WERI-Rb-1 (cell line): ENCODE results near the gene ERBB2.

Experiments used
- DNase-seq: peaks from one replicate; pipeline ENCODE4 v3.0.0-alpha.2; 2020
- H3K27ac ChIP-seq: fragments of 250-450 bp; sonication (Bioruptor Pico); 2 replicates; pipeline ENCODE4 v1.5.1; 2020; ENCODE audit warnings: mild to moderate bottlenecking, moderate library complexity
- H3K27me3 ChIP-seq: fragments of 250-450 bp; sonication (Bioruptor Pico); 2 replicates; pipeline ENCODE4 v1.5.1; 2021; ENCODE audit warnings: mild to moderate bottlenecking, low read depth, moderate library complexity; ENCODE audit not compliant: insufficient read depth, severe bottlenecking
- H3K36me3 ChIP-seq: fragments of 250-450 bp; sonication (Bioruptor Pico); 2 replicates; pipeline ENCODE4 v1.5.1; 2020; ENCODE audit warnings: mild to moderate bottlenecking, moderate library complexity
- H3K4me3 ChIP-seq: 2 replicates; pipeline ENCODE4 v1.5.1; 2011; ENCODE audit warnings: low read depth, mild to moderate bottlenecking, control low read depth, low read length
- H3K9me3 ChIP-seq: fragments of 250-450 bp; sonication (Bioruptor Pico); 2 replicates; pipeline ENCODE4 v1.5.1; 2021; ENCODE audit warnings: mild to moderate bottlenecking, moderate library complexity; ENCODE audit not compliant: severe bottlenecking
- CTCF ChIP-seq: IDR thresholded peaks from 2 replicates; pipeline ENCODE4 v1.5.1; 2011; ENCODE audit warnings: low read depth, mild to moderate bottlenecking, control low read depth, inconsistent platforms, low read length

ERBB2 gene

GRCh38 chr17:39667262-39667944, 32.5 kb upstream of the ERBB2 start:
- Histone ChIP-seq H3K4me3 (peak overlapping the region; percentile 39), H3K9me3 (no peaks in the 10 kb centered on the region), H3K27ac (peak overlapping the region; percentile 71), H3K27me3 (no peaks in the 10 kb centered on the region), H3K36me3 (peaks cover 7% of the 10 kb centered on the region)
- peak; percentile 84 for DNase-seq
- TF ChIP-seq CTCF: no peak

GRCh38 chr17:39667945-39668924, 31.6 kb upstream of the ERBB2 start, which contains the start of gene PNMT:
Gene PNMT (plus strand): TSS chr17:39668453. CDS start chr17:39668476, 23 bp downstream.
- Histone ChIP-seq H3K9me3 (no peaks in the 10 kb centered on the region), H3K36me3 (no peaks in the 10 kb centered on the region), H3K27ac (peak within 1 kb of the TSS; percentile 71), H3K4me3 (peak within 1 kb of the TSS; percentile 39), H3K27me3 (no peaks in the 10 kb centered on the region)
- no peak for TF ChIP-seq CTCF
- no peak for DNase-seq

- DNase-seq: no peak
- no peak for TF ChIP-seq CTCF
- no peaks in the 10 kb centered on the region for H3K36me3 ChIP-seq
- no peak overlapping the region for H3K4me3 ChIP-seq
- H3K27me3 ChIP-seq: no peaks in the 10 kb centered on the region
- H3K9me3 ChIP-seq: no peaks in the 10 kb centered on the region
- H3K27ac ChIP-seq: no peak overlapping the region
Measured at GRCh38 chr17:39669897-39670735, 29.7 kb upstream of the ERBB2 start.

- no peak for TF ChIP-seq CTCF
- no peaks in the 10 kb centered on the region for H3K27me3 ChIP-seq
- H3K27ac ChIP-seq: no peak overlapping the region
- H3K4me3 ChIP-seq: no peak overlapping the region
- no peak for DNase-seq
- no peaks in the 10 kb centered on the region for H3K36me3 ChIP-seq
- H3K9me3 ChIP-seq: no peaks in the 10 kb centered on the region
Measured at GRCh38 chr17:39670746-39671145, 29.1 kb upstream of the ERBB2 start.

GRCh38 chr17:39671651-39672521, 28.0 kb upstream of the ERBB2 start:
- H3K4me3 ChIP-seq: no peak overlapping the region
- no peaks in the 10 kb centered on the region for H3K27me3 ChIP-seq
- H3K27ac ChIP-seq: peak overlapping the region; percentile 41
- TF ChIP-seq CTCF: peak; percentile 96
- peak; percentile 92 for DNase-seq
- no peaks in the 10 kb centered on the region for H3K9me3 ChIP-seq
- H3K36me3 ChIP-seq: peaks cover 2% of the 10 kb centered on the region; the same call in 1 of the 2 replicates
